ENCODE measurements around the gene LY6G5B.

GRCh38 chr6:31620586-31621319 is 49.0 kb upstream of the LY6G5B start, which contains the start of gene PRRC2A:
- TF ChIP-seq CTCF (IDR thresholded peaks at IDR 0.05; ENCODE audit: borderline replicate concordance, extremely low read depth, low read length, poor library complexity, severe bottlenecking) (no peak), EZH2 (IDR thresholded peaks at IDR 0.05; ENCODE audit: borderline replicate concordance, low read depth, low read length, severe bottlenecking) (no peak)

Data from DND-41 (cell line).